ENCODE results near the gene GPR89B.
"Not testable (repeated sequence)": the region's sequence is repeated elsewhere in the genome, so short reads cannot be mapped to it uniquely, and the experiment has no call there.

Gene GPR89B

GRCh38 chr1:147949517-147949916, 21.3 kb downstream of the GPR89B start:
- not testable (repeated sequence) for H3K27me3 ChIP-seq (ENCODE audit: control insufficient read depth, insufficient read depth, low read length); H3K4me1 ChIP-seq (ENCODE audit: control insufficient read depth, low read depth, low read length); H3K4me3 ChIP-seq (ENCODE audit: low read length); H3K36me3 ChIP-seq (ENCODE audit: control insufficient read depth, low read depth, low read length); H3K9me3 ChIP-seq (ENCODE audit: control insufficient read depth, low read depth, low read length); H3K27ac ChIP-seq (ENCODE audit: low read length); H3K9ac ChIP-seq (ENCODE audit: low read length)

- not testable (repeated sequence) for H3K36me3 ChIP-seq (ENCODE audit: control insufficient read depth, low read depth, low read length); H3K27me3 ChIP-seq (ENCODE audit: control insufficient read depth, insufficient read depth, low read length); H3K9me3 ChIP-seq (ENCODE audit: control insufficient read depth, low read depth, low read length); H3K4me3 ChIP-seq (ENCODE audit: low read length); H3K27ac ChIP-seq (ENCODE audit: low read length); H3K4me1 ChIP-seq (ENCODE audit: control insufficient read depth, low read depth, low read length); H3K9ac ChIP-seq (ENCODE audit: low read length)
Observed at GRCh38 chr1:147958906-147959305, 30.7 kb downstream of the GPR89B start.

- H3K9me3 ChIP-seq (ENCODE audit: control insufficient read depth, low read depth, low read length) = not testable (repeated sequence)
Observed at GRCh38 chr1:147959680-147960079, 31.5 kb downstream of the GPR89B start.

GRCh38 chr1:147964575-147964974, 36.4 kb downstream of the GPR89B start:
- not testable (repeated sequence) for H3K27ac ChIP-seq (ENCODE audit: low read length); H3K4me1 ChIP-seq (ENCODE audit: control insufficient read depth, low read depth, low read length); H3K4me3 ChIP-seq (ENCODE audit: low read length); H3K36me3 ChIP-seq (ENCODE audit: control insufficient read depth, low read depth, low read length); H3K9ac ChIP-seq (ENCODE audit: low read length); H3K9me3 ChIP-seq (ENCODE audit: control insufficient read depth, low read depth, low read length); H3K27me3 ChIP-seq (ENCODE audit: control insufficient read depth, insufficient read depth, low read length)

More at GRCh38 chr1:147959680-147960079, 31.5 kb downstream of the GPR89B start:
- not testable (repeated sequence) for H3K27ac ChIP-seq (ENCODE audit: low read length); H3K4me1 ChIP-seq (ENCODE audit: control insufficient read depth, low read depth, low read length); H3K4me3 ChIP-seq (ENCODE audit: low read length); H3K27me3 ChIP-seq (ENCODE audit: control insufficient read depth, insufficient read depth, low read length); H3K36me3 ChIP-seq (ENCODE audit: control insufficient read depth, low read depth, low read length); H3K9ac ChIP-seq (ENCODE audit: low read length)

- H3K36me3 ChIP-seq (ENCODE audit: control insufficient read depth, low read depth, low read length); H3K27ac ChIP-seq (ENCODE audit: low read length); H3K9ac ChIP-seq (ENCODE audit: low read length); H3K9me3 ChIP-seq (ENCODE audit: control insufficient read depth, low read depth, low read length); H3K4me1 ChIP-seq (ENCODE audit: control insufficient read depth, low read depth, low read length); H3K4me3 ChIP-seq (ENCODE audit: low read length); H3K27me3 ChIP-seq (ENCODE audit: control insufficient read depth, insufficient read depth, low read length): not testable (repeated sequence)
Observed at GRCh38 chr1:147966657-147967056, 38.4 kb downstream of the GPR89B start.

- not testable (repeated sequence) for H3K9me3 ChIP-seq (ENCODE audit: control insufficient read depth, low read depth, low read length); H3K27ac ChIP-seq (ENCODE audit: low read length); H3K27me3 ChIP-seq (ENCODE audit: control insufficient read depth, insufficient read depth, low read length); H3K4me1 ChIP-seq (ENCODE audit: control insufficient read depth, low read depth, low read length); H3K36me3 ChIP-seq (ENCODE audit: control insufficient read depth, low read depth, low read length); H3K9ac ChIP-seq (ENCODE audit: low read length); H3K4me3 ChIP-seq (ENCODE audit: low read length)
Observed at GRCh38 chr1:147978896-147979651, 50.9 kb downstream of the GPR89B start.

- not testable (repeated sequence) for H3K9ac ChIP-seq (ENCODE audit: low read length); H3K27me3 ChIP-seq (ENCODE audit: control insufficient read depth, insufficient read depth, low read length); H3K4me3 ChIP-seq (ENCODE audit: low read length); H3K36me3 ChIP-seq (ENCODE audit: control insufficient read depth, low read depth, low read length); H3K27ac ChIP-seq (ENCODE audit: low read length); H3K9me3 ChIP-seq (ENCODE audit: control insufficient read depth, low read depth, low read length); H3K4me1 ChIP-seq (ENCODE audit: control insufficient read depth, low read depth, low read length)
Observed at GRCh38 chr1:147985374-147985773, 57.2 kb downstream of the GPR89B start.

GRCh38 chr1:147987893-147988292, 59.7 kb downstream of the GPR89B start:
- H3K27ac ChIP-seq (ENCODE audit: low read length); H3K4me1 ChIP-seq (ENCODE audit: control insufficient read depth, low read depth, low read length); H3K9ac ChIP-seq (ENCODE audit: low read length); H3K27me3 ChIP-seq (ENCODE audit: control insufficient read depth, insufficient read depth, low read length); H3K36me3 ChIP-seq (ENCODE audit: control insufficient read depth, low read depth, low read length); H3K9me3 ChIP-seq (ENCODE audit: control insufficient read depth, low read depth, low read length); H3K4me3 ChIP-seq (ENCODE audit: low read length): not testable (repeated sequence)

GRCh38 chr1:147992916-147993315, 64.7 kb downstream of the GPR89B start:
- not testable (repeated sequence) for H3K27ac ChIP-seq (ENCODE audit: low read length); H3K9ac ChIP-seq (ENCODE audit: low read length); H3K4me3 ChIP-seq (ENCODE audit: low read length); H3K9me3 ChIP-seq (ENCODE audit: control insufficient read depth, low read depth, low read length); H3K36me3 ChIP-seq (ENCODE audit: control insufficient read depth, low read depth, low read length); H3K27me3 ChIP-seq (ENCODE audit: control insufficient read depth, insufficient read depth, low read length); H3K4me1 ChIP-seq (ENCODE audit: control insufficient read depth, low read depth, low read length)

- not testable (repeated sequence) for H3K4me1 ChIP-seq (ENCODE audit: control insufficient read depth, low read depth, low read length); H3K27me3 ChIP-seq (ENCODE audit: control insufficient read depth, insufficient read depth, low read length); H3K4me3 ChIP-seq (ENCODE audit: low read length); H3K27ac ChIP-seq (ENCODE audit: low read length); H3K9ac ChIP-seq (ENCODE audit: low read length); H3K36me3 ChIP-seq (ENCODE audit: control insufficient read depth, low read depth, low read length); H3K9me3 ChIP-seq (ENCODE audit: control insufficient read depth, low read depth, low read length)
Observed at GRCh38 chr1:147993400-147993799, 65.2 kb downstream of the GPR89B start.

GRCh38 chr1:147993825-147994615, 65.8 kb downstream of the GPR89B start:
- H3K27ac ChIP-seq (ENCODE audit: low read length); H3K4me3 ChIP-seq (ENCODE audit: low read length); H3K36me3 ChIP-seq (ENCODE audit: control insufficient read depth, low read depth, low read length); H3K9me3 ChIP-seq (ENCODE audit: control insufficient read depth, low read depth, low read length); H3K4me1 ChIP-seq (ENCODE audit: control insufficient read depth, low read depth, low read length); H3K27me3 ChIP-seq (ENCODE audit: control insufficient read depth, insufficient read depth, low read length); H3K9ac ChIP-seq (ENCODE audit: low read length): not testable (repeated sequence)

GRCh38 chr1:147996088-147996487, 67.9 kb downstream of the GPR89B start:
- H3K9ac ChIP-seq (ENCODE audit: low read length); H3K4me3 ChIP-seq (ENCODE audit: low read length); H3K27ac ChIP-seq (ENCODE audit: low read length); H3K9me3 ChIP-seq (ENCODE audit: control insufficient read depth, low read depth, low read length); H3K36me3 ChIP-seq (ENCODE audit: control insufficient read depth, low read depth, low read length); H3K4me1 ChIP-seq (ENCODE audit: control insufficient read depth, low read depth, low read length); H3K27me3 ChIP-seq (ENCODE audit: control insufficient read depth, insufficient read depth, low read length): not testable (repeated sequence)
